Globus pallidus (tissue), 1 donor: ENCODE results near the gene NOXO1.

Experiments
- DNase-seq: peaks from one replicate; pipeline ENCODE4 v3.0.0-alpha.2; 2015; ENCODE audit warnings: low spot score

NOXO1 gene

GRCh38 chr16:1997494-1998359 is 16.5 kb upstream of the NOXO1 start:
- no peak for DNase-seq

- DNase-seq = no peak
Measured at GRCh38 chr16:1993731-1994131, 12.5 kb upstream of the NOXO1 start.

GRCh38 chr16:1992704-1993317 is 11.5 kb upstream of the NOXO1 start:
- no peak for DNase-seq

GRCh38 chr16:1991948-1992703 is 10.9 kb upstream of the NOXO1 start:
- DNase-seq = peak; percentile 78

GRCh38 chr16:1991588-1991947 is 10.3 kb upstream of the NOXO1 start:
- no peak for DNase-seq

GRCh38 chr16:1991135-1991551 is 9.9 kb upstream of the NOXO1 start:
- no peak for DNase-seq

- DNase-seq = no peak
Measured at GRCh38 chr16:1990351-1991134, 9.3 kb upstream of the NOXO1 start.

GRCh38 chr16:1990101-1990350 is 8.8 kb upstream of the NOXO1 start:
- DNase-seq = no peak

- no peak for DNase-seq
Measured at GRCh38 chr16:1989209-1990100, 8.2 kb upstream of the NOXO1 start, which contains the start of gene SYNGR3. SYNGR3 (plus strand) TSS chr16:1989970; CDS start chr16:1990103, 133 bp downstream.

GRCh38 chr16:1987198-1987597 is 5.9 kb upstream of the NOXO1 start:
- no peak for DNase-seq

GRCh38 chr16:1985466-1986150 is 4.3 kb upstream of the NOXO1 start:
- no peak for DNase-seq

GRCh38 chr16:1984347-1985225 is 3.3 kb upstream of the NOXO1 start:
- DNase-seq = no peak

GRCh38 chr16:1983544-1984346 is 2.5 kb upstream of the NOXO1 start, which contains the start of gene GFER:
GFER (plus strand) TSS chr16:1984193; CDS start chr16:1984219, 26 bp downstream.
- DNase-seq = peak; percentile 91

GRCh38 chr16:1982991-1983543 is 1.8 kb upstream of the NOXO1 start:
- no peak for DNase-seq

GRCh38 chr16:1982013-1982433 is 754 bp upstream of the NOXO1 start:
- DNase-seq = peak; percentile 55

- no peak for DNase-seq
Measured at GRCh38 chr16:1980770-1981087, 540 bp downstream of the NOXO1 start.

GRCh38 chr16:1980030-1980769 is 1.1 kb downstream of the NOXO1 start:
- no peak for DNase-seq
